Measurements from ENCODE around the gene BCKDHB.
"Not testable (repeated sequence)": the region's sequence is repeated elsewhere in the genome, so short reads cannot be mapped to it uniquely, and the experiment has no call there.

The BCKDHB gene

GRCh38 chr6:80106418-80107235, at the start of gene BCKDHB:
Gene BCKDHB (plus strand): TSS chr6:80106671. CDS start chr6:80106694, 23 bp downstream.
- DNase-seq: peak; percentile 98 to 99

GRCh38 chr6:80060774-80061173, 45.7 kb upstream of the BCKDHB start:
- DNase-seq: no peak

GRCh38 chr6:80068146-80068545, 38.3 kb upstream of the BCKDHB start:
- not testable (repeated sequence) for DNase-seq

GRCh38 chr6:80070431-80070830, 36.0 kb upstream of the BCKDHB start:
- not testable (repeated sequence) for DNase-seq

- no peak for DNase-seq
These were observed 29.4 kb upstream of the BCKDHB start for GRCh38 chr6:80077067-80077466.

- DNase-seq: no peak
These were observed 17.8 kb upstream of the BCKDHB start for GRCh38 chr6:80088637-80089036.

- no peak for DNase-seq
These were observed 15.0 kb upstream of the BCKDHB start for GRCh38 chr6:80091506-80091905.

GRCh38 chr6:80094017-80094416, 12.5 kb upstream of the BCKDHB start:
- no peak for DNase-seq

GRCh38 chr6:80095600-80095999, 10.9 kb upstream of the BCKDHB start:
- DNase-seq: no peak

GRCh38 chr6:80098392-80098791, 8.1 kb upstream of the BCKDHB start:
- DNase-seq: no peak

GRCh38 chr6:80104520-80104919, 2.0 kb upstream of the BCKDHB start:
- no peak for DNase-seq

- DNase-seq: no peak
These were observed 476 bp upstream of the BCKDHB start for GRCh38 chr6:80105972-80106417.

- not testable (repeated sequence) for DNase-seq
These were observed 16.1 kb downstream of the BCKDHB start for GRCh38 chr6:80122576-80122975.

- DNase-seq: no peak
These were observed 20.3 kb downstream of the BCKDHB start for GRCh38 chr6:80126657-80127345.

- DNase-seq: no peak
These were observed 23.0 kb downstream of the BCKDHB start for GRCh38 chr6:80129485-80129884.

GRCh38 chr6:80133020-80133419, 26.5 kb downstream of the BCKDHB start:
- peak; percentile 63 to 69 for DNase-seq

GRCh38 chr6:80134065-80134464, 27.6 kb downstream of the BCKDHB start:
- DNase-seq: no peak

GRCh38 chr6:80142586-80142985, 36.1 kb downstream of the BCKDHB start:
- DNase-seq: no peak

- DNase-seq: peak; percentile 30 to 47
These were observed 37.0 kb downstream of the BCKDHB start for GRCh38 chr6:80143419-80143937.

GRCh38 chr6:80144753-80145315, 38.4 kb downstream of the BCKDHB start:
- DNase-seq: no peak

- no peak for DNase-seq
These were observed 39.0 kb downstream of the BCKDHB start for GRCh38 chr6:80145509-80145908.

GRCh38 chr6:80145921-80146320, 39.5 kb downstream of the BCKDHB start:
- no peak for DNase-seq

GRCh38 chr6:80148220-80148619, 41.7 kb downstream of the BCKDHB start:
- DNase-seq: no peak

GRCh38 chr6:80151635-80152034, 45.2 kb downstream of the BCKDHB start:
- peak; percentile 20 to 64 for DNase-seq
